CD4-positive, alpha-beta T cell treated with Interleukin-17A for 1 hour (primary cell): ENCODE measurements around the gene CRELD2.

ENCODE experiments used
- DNase-seq: peaks from one replicate; pipeline ENCODE4 v3.0.0-alpha.2; 2020

The CRELD2 gene

DNA sequence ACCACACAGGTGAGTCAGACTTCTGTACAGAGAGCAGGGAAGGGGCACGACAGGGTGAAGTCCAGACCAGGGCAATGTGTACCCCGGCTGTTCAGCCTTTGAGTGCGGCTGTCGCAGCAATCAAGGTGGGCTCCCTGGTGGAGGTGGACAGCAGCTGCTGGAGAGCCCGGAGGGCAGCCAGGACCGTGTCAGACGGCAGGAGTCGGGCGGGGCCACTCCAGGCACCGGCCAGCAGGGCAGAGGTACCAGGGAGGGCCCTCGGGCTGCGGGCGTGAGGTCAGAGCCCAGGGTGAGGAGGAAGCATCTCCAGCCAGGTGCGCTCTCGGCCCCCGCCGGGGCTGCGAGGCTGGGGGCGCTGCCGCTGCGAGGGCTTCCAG lies 41.3 kb downstream of the CRELD2 start:
- peak; percentile 39 for DNase-seq

- peak; percentile 96 for DNase-seq
Observed at GRCh38 chr22:49960159-49961004, 41.9 kb downstream of the CRELD2 start, which contains the start of gene PIM3. Gene PIM3 (plus strand): TSS chr22:49960772. CDS start chr22:49960948, 176 bp downstream.

GRCh38 chr22:49961005-49961600 lies 42.7 kb downstream of the CRELD2 start:
- DNase-seq = peak; percentile 43

- DNase-seq = no peak
Observed at GRCh38 chr22:49961601-49962011, 43.2 kb downstream of the CRELD2 start.

DNA sequence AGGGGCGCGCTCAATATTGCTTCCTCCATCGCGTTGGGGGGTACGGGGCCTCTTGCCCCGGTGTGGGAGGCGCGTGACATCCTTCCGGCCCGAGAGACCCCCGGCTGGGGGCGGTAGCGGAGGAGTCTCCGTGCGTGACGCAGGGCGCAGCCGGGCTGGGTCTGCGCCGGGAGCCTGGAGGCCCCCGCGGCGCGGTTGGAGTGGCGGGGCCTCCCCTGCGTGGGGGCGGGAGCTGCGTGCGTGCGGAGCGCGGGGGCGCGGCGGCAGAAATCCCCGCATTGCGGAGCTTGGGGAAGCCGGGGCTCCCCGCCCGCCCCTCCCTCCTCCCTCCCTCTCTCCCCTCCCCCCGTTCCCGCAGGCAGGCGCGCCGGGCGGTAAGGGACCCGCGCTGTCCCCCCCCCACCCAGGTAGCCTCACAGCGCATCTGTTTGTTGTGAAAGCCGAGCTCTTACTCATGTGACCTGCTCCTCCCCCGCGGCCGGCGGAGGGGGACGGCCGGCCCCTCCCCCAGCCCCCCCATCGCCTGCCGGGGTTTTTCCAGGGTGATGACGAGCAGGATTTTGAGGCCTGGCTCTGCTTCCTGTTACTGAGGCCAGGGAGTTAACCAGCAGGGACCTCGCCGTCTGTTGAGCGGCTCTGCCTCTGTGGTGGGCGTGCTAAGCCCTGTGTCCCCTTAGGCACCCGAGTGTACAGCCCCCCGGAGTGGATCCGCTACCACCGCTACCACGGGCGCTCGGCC lies 43.7 kb downstream of the CRELD2 start:
- peak; percentile 93 for DNase-seq

GRCh38 chr22:49962751-49963646 lies 44.6 kb downstream of the CRELD2 start:
- DNase-seq = no peak

- DNase-seq = peak; percentile 41
Observed at GRCh38 chr22:49963647-49964026, 45.2 kb downstream of the CRELD2 start.

GRCh38 chr22:49964136-49965090 lies 46.0 kb downstream of the CRELD2 start:
- DNase-seq = peak; percentile 61

DNA sequence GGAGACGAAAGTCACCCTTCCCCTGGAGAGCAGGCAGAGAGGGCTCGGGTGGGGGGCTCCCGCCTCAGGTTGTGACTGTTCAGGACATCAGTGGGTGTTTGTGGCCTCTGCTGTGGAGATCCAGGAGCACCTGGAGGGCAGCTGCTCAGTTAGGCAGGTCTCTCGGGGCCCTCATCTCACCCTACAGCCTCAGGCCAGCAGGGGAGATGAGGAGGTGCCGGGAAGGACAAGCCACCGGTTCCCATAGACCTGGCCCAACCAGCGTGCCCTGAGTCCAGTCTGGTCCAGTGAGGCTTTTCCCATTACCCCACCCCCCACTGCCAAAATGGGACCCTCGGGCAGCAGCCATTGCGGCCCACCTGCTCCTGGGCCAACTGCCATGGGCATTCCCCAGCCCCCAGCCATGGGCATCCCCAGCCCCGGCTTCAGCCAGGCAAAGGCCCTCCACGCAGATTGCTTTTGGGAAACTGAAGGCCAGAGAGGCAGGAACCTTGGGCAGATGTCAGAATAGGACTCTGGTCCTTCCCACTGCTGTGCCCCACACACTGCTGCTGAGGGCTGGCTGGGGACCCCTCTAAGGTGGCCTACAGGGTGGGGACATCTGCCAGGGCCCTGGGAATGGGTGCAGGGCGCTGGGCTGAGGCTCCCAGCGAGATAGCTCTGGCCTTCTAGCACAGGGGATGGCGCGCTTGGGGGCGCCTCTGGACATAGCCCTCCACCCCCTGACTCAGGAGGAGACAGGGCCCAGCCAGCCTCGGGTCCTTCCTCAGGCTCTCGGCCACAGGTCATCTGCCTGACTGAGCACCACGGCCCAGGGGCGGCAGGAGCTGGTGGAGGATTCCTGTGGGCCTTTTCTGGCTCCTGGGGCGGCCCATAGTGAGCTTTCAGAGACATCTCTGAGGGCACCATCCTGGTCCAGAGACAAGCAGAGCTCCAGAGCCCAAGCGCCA lies 46.9 kb downstream of the CRELD2 start:
- DNase-seq = no peak

- no peak for DNase-seq
Observed at GRCh38 chr22:49966041-49966773, 47.8 kb downstream of the CRELD2 start.

- DNase-seq = no peak
Observed at GRCh38 chr22:49966774-49967705, 48.6 kb downstream of the CRELD2 start.

- no peak for DNase-seq
Observed at GRCh38 chr22:49967706-49968208, 49.3 kb downstream of the CRELD2 start.

- no peak for DNase-seq
Observed at GRCh38 chr22:49968313-49968830, 49.9 kb downstream of the CRELD2 start.

- DNase-seq = no peak
Observed at GRCh38 chr22:49968831-49969661, 50.6 kb downstream of the CRELD2 start.

DNA sequence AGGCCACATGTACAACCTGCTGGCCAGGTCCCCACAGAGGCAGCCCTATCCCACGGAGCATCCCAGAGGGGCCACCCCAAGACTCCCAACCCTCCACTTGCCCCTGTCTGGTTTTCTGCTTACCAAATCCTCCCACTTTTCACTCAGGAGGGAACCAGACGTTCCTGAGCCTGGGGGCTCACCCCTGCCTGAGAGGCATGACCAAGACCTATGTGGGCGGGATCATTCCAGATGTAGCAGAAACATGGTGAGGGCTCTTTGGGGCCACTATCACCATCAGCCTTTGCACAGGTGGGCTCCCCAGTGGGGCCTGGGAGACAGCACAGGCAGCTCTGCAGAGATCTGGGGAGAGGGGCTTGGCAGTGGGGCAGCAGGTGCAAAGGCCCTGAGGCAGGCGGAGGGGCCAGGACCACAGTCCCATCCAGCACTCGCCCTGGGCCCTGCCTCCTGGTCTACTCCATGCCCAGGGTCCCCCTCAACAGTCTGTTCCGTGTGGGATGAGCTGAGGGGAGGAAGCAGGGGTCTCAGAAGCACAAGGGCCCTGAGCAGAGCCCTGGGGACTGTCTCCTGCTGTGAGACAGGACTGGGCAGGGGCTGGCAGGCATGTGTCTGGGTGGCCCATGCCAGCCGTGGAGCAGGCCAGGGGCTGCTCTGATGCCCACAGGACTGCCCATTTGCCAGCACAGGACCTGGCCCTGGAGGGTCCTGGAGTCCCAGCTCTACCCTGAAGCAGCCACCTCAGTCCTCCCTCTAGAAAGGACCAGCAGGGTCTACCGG lies 51.5 kb downstream of the CRELD2 start:
- no peak for DNase-seq
